H9 (cell line): ENCODE measurements around the gene MFGE8. TPM values are rescaled to one million over a fixed set of nuclear protein-coding genes. Genes with fewer than 3 reads are reported as not detected.

Experiments used
- DNase-seq: peaks from one replicate; pipeline ENCODE4 v3.0.0-alpha.2; 2017
- H2AFZ ChIP-seq: one replicate; pipeline ENCODE4 v1.6.1; 2013; ENCODE audit warnings: mild to moderate bottlenecking, low read length, control low read depth, moderate library complexity
- H2AK5ac ChIP-seq: 2 replicates; pipeline ENCODE4 v1.6.1; 2013; ENCODE audit warnings: low read length, control low read depth, mixed read lengths; ENCODE audit not compliant: insufficient read length
- H2BK120ac ChIP-seq: one replicate; pipeline ENCODE4 v1.6.1; 2013; ENCODE audit warnings: low read depth, mild to moderate bottlenecking, low read length, control low read depth, inconsistent platforms; ENCODE audit not compliant: poor library complexity, severe bottlenecking
- H2BK12ac ChIP-seq: 2 replicates; pipeline ENCODE4 v1.6.1; 2013; ENCODE audit warnings: low read length, control low read depth, mixed read lengths, low read depth; ENCODE audit not compliant: insufficient read length
- H2BK15ac ChIP-seq: 2 replicates; pipeline ENCODE4 v1.6.1; 2013; ENCODE audit warnings: low read depth, low read length, control low read depth
- H2BK20ac ChIP-seq: one replicate; pipeline ENCODE4 v1.6.1; 2013; ENCODE audit warnings: low read depth, mild to moderate bottlenecking, low read length, control low read depth, inconsistent platforms; ENCODE audit not compliant: poor library complexity, severe bottlenecking
- H2BK5ac ChIP-seq: 2 replicates; pipeline ENCODE4 v1.6.1; 2013; ENCODE audit warnings: low read length, control low read depth, mixed read lengths; ENCODE audit not compliant: insufficient read length
- H3K14ac ChIP-seq: 2 replicates; pipeline ENCODE4 v1.6.1; 2013; ENCODE audit warnings: low read length, control low read depth; ENCODE audit not compliant: insufficient read depth
- H3K18ac ChIP-seq: 2 replicates; pipeline ENCODE4 v1.6.1; 2013; ENCODE audit warnings: low read depth, mild to moderate bottlenecking, mixed read lengths, low read length, control low read depth; ENCODE audit not compliant: insufficient read length
- H3K23ac ChIP-seq: 2 replicates; pipeline ENCODE4 v1.6.1; 2013; ENCODE audit warnings: low read length, control low read depth, mixed read lengths, low read depth; ENCODE audit not compliant: insufficient read length
- H3K23me2 ChIP-seq: 2 replicates; pipeline ENCODE4 v1.6.1; 2013; ENCODE audit warnings: low read depth, mild to moderate bottlenecking, mixed read lengths, low read length, control low read depth; ENCODE audit not compliant: insufficient read length, poor library complexity, severe bottlenecking
- H3K27ac ChIP-seq: 2 replicates; pipeline ENCODE4 v1.5.1; 2013; ENCODE audit warnings: low read length, control low read depth, mixed read lengths, low read depth; ENCODE audit not compliant: insufficient read length
- H3K27me3 ChIP-seq: 2 replicates; pipeline ENCODE4 v1.6.1; 2013; ENCODE audit warnings: low read length, control low read depth, inconsistent platforms; ENCODE audit not compliant: insufficient read depth
- H3K4ac ChIP-seq: 2 replicates; pipeline ENCODE4 v1.6.1; 2013; ENCODE audit warnings: low read depth, mild to moderate bottlenecking, control low read depth, inconsistent platforms, low read length, moderate library complexity
- H3K4me1 ChIP-seq: 2 replicates; pipeline ENCODE4 v1.6.1; 2013; ENCODE audit warnings: low read length, control low read depth, inconsistent platforms; ENCODE audit not compliant: insufficient read depth
- H3K4me2 ChIP-seq: 2 replicates; pipeline ENCODE4 v1.6.1; 2013; ENCODE audit warnings: low read length, control low read depth, mixed read lengths; ENCODE audit not compliant: insufficient read length, insufficient read depth
- H3K56ac ChIP-seq: 2 replicates; pipeline ENCODE4 v1.6.1; 2013; ENCODE audit warnings: low read depth, mild to moderate bottlenecking, mixed read lengths, low read length, control low read depth; ENCODE audit not compliant: insufficient read length
- H3K79me1 ChIP-seq: 2 replicates; pipeline ENCODE4 v1.6.1; 2013; ENCODE audit warnings: low read depth, mild to moderate bottlenecking, moderate library complexity, low read length, control low read depth, inconsistent platforms; ENCODE audit not compliant: insufficient read depth, poor library complexity, severe bottlenecking
- H3K79me2 ChIP-seq: 2 replicates; pipeline ENCODE4 v1.6.1; 2013; ENCODE audit warnings: low read length, control low read depth, inconsistent platforms; ENCODE audit not compliant: insufficient read depth
- H3K9ac ChIP-seq: 2 replicates; pipeline ENCODE4 v1.6.1; 2013; ENCODE audit warnings: low read length, control low read depth, mixed read lengths; ENCODE audit not compliant: insufficient read length; ENCODE audit errors: extremely low read depth
- H3K9me3 ChIP-seq: one replicate; pipeline ENCODE4 v1.6.1; 2013; ENCODE audit warnings: low read depth, low read length, inconsistent platforms; ENCODE audit not compliant: control insufficient read depth
- H3T11ph ChIP-seq: one replicate; pipeline ENCODE4 v1.6.1; 2013; ENCODE audit warnings: mild to moderate bottlenecking, low read length, control low read depth, inconsistent platforms
- H4K20me1 ChIP-seq: one replicate; pipeline ENCODE4 v1.6.1; 2013; ENCODE audit not compliant: control insufficient read depth, insufficient read length, insufficient read depth
- H4K5ac ChIP-seq: 2 replicates; pipeline ENCODE4 v1.6.1; 2013; ENCODE audit warnings: low read depth, mild to moderate bottlenecking, mixed read lengths, low read length, control low read depth; ENCODE audit not compliant: insufficient read length
- H4K8ac ChIP-seq: replicated peaks from 2 replicates; pipeline ENCODE4 v1.6.1; 2013; ENCODE audit warnings: low read length, control low read depth, mixed read lengths, low read depth; ENCODE audit not compliant: insufficient read length
- H4K91ac ChIP-seq: 2 replicates; pipeline ENCODE4 v1.6.1; 2013; ENCODE audit warnings: low read depth, mild to moderate bottlenecking, moderate library complexity, mixed read lengths, low read length, control low read depth; ENCODE audit not compliant: insufficient read length
- H3K27ac Mint-ChIP-seq, 3 experiments: 2 replicates in 2 of 3; 3 replicates in 1 of 3; pipeline ENCODE4 v1.8.0; 2020 to 2021; ENCODE audit warnings: mixed read lengths in 3 of 3, mild to moderate bottlenecking in 1 of 3, moderate library complexity in 1 of 3
- H3K27me3 Mint-ChIP-seq: 2 replicates; pipeline ENCODE4 v1.8.0; 2021; ENCODE audit warnings: low read depth, mild to moderate bottlenecking, moderate library complexity, mixed read lengths
- H3K36me3 Mint-ChIP-seq, 3 experiments: 2 replicates in 2 of 3; 3 replicates in 1 of 3; pipeline ENCODE4 v1.8.0; 2020 to 2021; ENCODE audit warnings: low read depth in 3 of 3, mixed read lengths in 3 of 3; ENCODE audit not compliant: insufficient read depth in 1 of 3
- H3K4me1 Mint-ChIP-seq, 2 experiments: 2 replicates each; pipeline ENCODE4 v1.8.0; 2020; ENCODE audit warnings: mixed read lengths in 2 of 2
- H3K4me3 Mint-ChIP-seq, 2 experiments: 2 replicates in 1 of 2; 3 replicates in 1 of 2; pipeline ENCODE4 v1.8.0; 2020 to 2021; ENCODE audit warnings: mild to moderate bottlenecking in 2 of 2, mixed read lengths in 2 of 2, moderate library complexity in 1 of 2
- H3K9me3 Mint-ChIP-seq, 2 experiments: 2 replicates in 1 of 2; 3 replicates in 1 of 2; pipeline ENCODE4 v1.8.0; 2020; ENCODE audit warnings: mild to moderate bottlenecking in 2 of 2, mixed read lengths in 2 of 2, moderate library complexity in 1 of 2
- WGBS: extraction: QIAGEN DNeasy Blood & Tissue Kit; methylation state at CpG from one replicate; pipeline ENCODE4 v1.1.7; 2013; ENCODE audit warnings: missing lambda C conversion rate, low lambda C conversion rate, mixed read lengths; ENCODE audit not compliant: insufficient read length; ENCODE audit errors: extremely low coverage; 5-methylcytosine and 5-hydroxymethylcytosine counted together
- total RNA-seq: library from RNA; stranded (reverse); gene quantifications from 2 replicates; pipeline ENCODE4 v1.2.1, GENCODE V29; 2021
- TF ChIP-seq, protein P1 (sequence below): fragments of 200-600 bp; sonication (generic); conservative IDR thresholded peaks from 3 replicates; pipeline ENCODE4 v1.8.0; 2021; ENCODE audit warnings: antibody characterized with exemption, mild to moderate bottlenecking

Gene MFGE8
- total RNA-seq, 1 experiment from 2014 or later: 653 TPM

DNA sequence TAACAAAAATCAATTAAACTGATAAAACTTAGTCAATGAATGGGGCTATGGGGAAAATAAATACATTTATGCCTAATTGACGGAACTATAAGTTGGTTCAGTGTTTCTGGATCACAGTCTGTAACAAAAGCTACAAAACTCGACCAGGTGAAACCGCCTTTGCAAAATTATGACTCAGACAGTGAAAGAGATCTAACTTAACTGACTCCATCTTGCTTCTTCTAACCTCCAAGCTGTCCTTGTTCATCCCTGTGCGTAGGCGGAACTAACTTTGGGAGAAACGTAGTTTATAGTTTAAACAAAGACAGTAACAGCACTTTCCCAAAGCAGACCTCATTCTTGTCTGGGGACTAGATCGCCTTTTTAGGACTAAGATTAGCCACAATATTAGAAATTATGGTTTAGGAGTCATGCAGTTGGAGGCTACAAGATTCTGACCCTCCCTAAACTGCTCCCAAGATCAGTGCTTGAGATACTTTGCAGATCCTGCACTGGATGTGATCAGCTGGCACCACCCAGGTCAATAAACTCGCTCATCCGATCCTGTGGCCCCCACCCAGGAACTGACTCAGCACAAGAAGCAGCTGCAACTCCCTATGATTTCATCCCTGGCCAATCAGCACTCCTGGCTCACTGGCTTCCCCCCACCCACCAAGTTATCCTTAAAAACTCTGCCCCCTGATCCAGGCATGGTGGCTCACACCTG, 7.2 kb upstream of the MFGE8 start:
- Histone ChIP-seq H4K91ac (no peak overlapping the region), H3K9ac (no peak overlapping the region), H2BK12ac (no peak overlapping the region), H3K23ac (no peak overlapping the region), H3K56ac (no peak overlapping the region), H2AK5ac (no peak overlapping the region), H4K20me1 (no peaks in the 10 kb centered on the region), H2BK15ac (no peak overlapping the region), H3K79me1 (no peaks in the 10 kb centered on the region), H3K27me3 (no peaks in the 10 kb centered on the region), H3K4ac (no peak overlapping the region), H3K18ac (no peak overlapping the region), H4K8ac (no peak overlapping the region), H3K14ac (no peak overlapping the region), H2AFZ (no peak overlapping the region), H3K9me3 (no peaks in the 10 kb centered on the region), H2BK120ac (no peak overlapping the region), H3K23me2 (no peaks in the 10 kb centered on the region), H3K79me2 (no peaks in the 10 kb centered on the region), H3K4me2 (no peak overlapping the region), H3T11ph (no peak overlapping the region), H2BK5ac (no peak overlapping the region), H3K4me1 (no peaks in the 10 kb centered on the region), H3K27ac (no peak overlapping the region), H2BK20ac (no peak overlapping the region), H4K5ac (no peak overlapping the region)
- H3K27me3 Mint-ChIP-seq: no peaks in the 10 kb centered on the region; the same call in none of the 2 replicates
- H3K4me3 Mint-ChIP-seq: no peak overlapping the region
- peaks cover 8 to 15% of the 10 kb centered on the region in 2 experiments for H3K9me3 Mint-ChIP-seq
- TF ChIP-seq, protein P1, sequence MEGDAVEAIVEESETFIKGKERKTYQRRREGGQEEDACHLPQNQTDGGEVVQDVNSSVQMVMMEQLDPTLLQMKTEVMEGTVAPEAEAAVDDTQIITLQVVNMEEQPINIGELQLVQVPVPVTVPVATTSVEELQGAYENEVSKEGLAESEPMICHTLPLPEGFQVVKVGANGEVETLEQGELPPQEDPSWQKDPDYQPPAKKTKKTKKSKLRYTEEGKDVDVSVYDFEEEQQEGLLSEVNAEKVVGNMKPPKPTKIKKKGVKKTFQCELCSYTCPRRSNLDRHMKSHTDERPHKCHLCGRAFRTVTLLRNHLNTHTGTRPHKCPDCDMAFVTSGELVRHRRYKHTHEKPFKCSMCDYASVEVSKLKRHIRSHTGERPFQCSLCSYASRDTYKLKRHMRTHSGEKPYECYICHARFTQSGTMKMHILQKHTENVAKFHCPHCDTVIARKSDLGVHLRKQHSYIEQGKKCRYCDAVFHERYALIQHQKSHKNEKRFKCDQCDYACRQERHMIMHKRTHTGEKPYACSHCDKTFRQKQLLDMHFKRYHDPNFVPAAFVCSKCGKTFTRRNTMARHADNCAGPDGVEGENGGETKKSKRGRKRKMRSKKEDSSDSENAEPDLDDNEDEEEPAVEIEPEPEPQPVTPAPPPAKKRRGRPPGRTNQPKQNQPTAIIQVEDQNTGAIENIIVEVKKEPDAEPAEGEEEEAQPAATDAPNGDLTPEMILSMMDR: no peak
- H3K36me3 Mint-ChIP-seq: peaks cover 0 to 7% (median 0%) of the 10 kb centered on the region in 3 experiments; a peak in 4 of 7 replicates
- H3K4me1 Mint-ChIP-seq: peaks cover 8 to 11% of the 10 kb centered on the region in 2 experiments
- DNase-seq: no peak
- H3K27ac Mint-ChIP-seq: peak overlapping the region in 2 of 3 experiments; percentile 25 to 36; a peak in 1 of 7 replicates
- WGBS: no CpG with 5 or more reads among the region's 9 CpGs
